Heart left ventricle (tissue), 13 donors: ENCODE data around the gene CDH8.

Experiments
- CTCF ChIP-seq, 12 donors: fragments of 200-600 bp; sonication (generic) in 4 of 12; IDR thresholded peaks; one replicate each; pipeline versions ENCODE4 v1.5.0 to v1.8.0; 2018 to 2022; ENCODE audit warnings: antibody characterized with exemption in 12 of 12, mild to moderate bottlenecking in 5 of 12
- POLR2A ChIP-seq, 2 donors: fragments of 450-650 bp; IDR thresholded peaks; one replicate each; pipeline ENCODE4 v1.6.1; 2017; ENCODE audit warnings: antibody characterized with exemption in 2 of 2, mild to moderate bottlenecking in 2 of 2, moderate library complexity in 2 of 2
- donor health status: ischemic (EF 13 %, LVEDD 7.1; RV severe dilation, severe dysfunction).
- donor health status: DM: no; HTN: yes; CAD: no.
- donor health status: DM: no; HTN: no; CAD: no.
- donor health status: ischemic (EF 25% LVEDD 6.9; RV normal size, moderate dysfunction).
- donor health status: ischemic (EF 25% LVEDD 5.7; RV mildly dilated, moderate dysfunction).
- donor health status: ischemic (EF 35%, LVEDD 5.7; RV mildly dilated, moderate dysfunction).
- donor health status: nonischemic (EF 11% LVEDD 7.7; RV severe dilation, severe dysfunction).
- donor health status: DM: yes; HTN: yes; CAD: no.
- donor health status: PGD.
- donor health status: ischemic (EF 29% LVEDD 5.4; RV normal size, mild dysfunction).
- donor health status: nonischemic (EF 23%, LVEDD 6.1; RV moderate dilation, normal function).

GRCh38 chr16:61952841-61953240, 83.4 kb downstream of the CDH8 start:
- TF ChIP-seq CTCF (IDR thresholded peaks at IDR 0.05) (no peak), POLR2A (IDR thresholded peaks at IDR 0.05) (no peak)
